CD4-positive, CD25-positive, alpha-beta regulatory T cell (primary cell): ENCODE measurements around the gene AVPI1. TPM values are rescaled to one million over a fixed set of nuclear protein-coding genes. Genes with fewer than 3 reads are reported as not detected.
"Not testable (repeated sequence)": the region's sequence is repeated elsewhere in the genome, so short reads cannot be mapped to it uniquely, and the experiment has no call there.

ENCODE experiments used
- ATAC-seq, 2 donors: fragments of 150-1000 bp; cut with Tn5 transposase; one replicate each; pipeline ENCODE4 v1.10.0; 2021; ENCODE audit warnings: low read depth in 2 of 2, moderate number of reproducible peaks in 2 of 2, moderate library complexity in 1 of 2
- DNase-seq, 3 donors: peaks; one replicate each; pipeline versions ENCODE4 v3.0.0 to v3.0.0-alpha.2; 2012 to 2022; ENCODE audit warnings: mixed read lengths in 1 of 3
- H3K27ac ChIP-seq: one replicate; pipeline ENCODE4 v1.7.0; 2013; ENCODE audit warnings: mild to moderate bottlenecking, low read length; ENCODE audit not compliant: insufficient read depth, poor library complexity, severe bottlenecking
- H3K27me3 ChIP-seq: one replicate; pipeline ENCODE4 v1.7.0; 2013; ENCODE audit warnings: low read length; ENCODE audit not compliant: control insufficient read depth, insufficient read depth
- H3K36me3 ChIP-seq: one replicate; pipeline ENCODE4 v1.7.0; 2013; ENCODE audit warnings: mild to moderate bottlenecking, low read length, moderate library complexity; ENCODE audit not compliant: control insufficient read depth, insufficient read depth
- H3K4me1 ChIP-seq: 2 replicates; pipeline ENCODE4 v1.7.0; 2013; ENCODE audit warnings: mild to moderate bottlenecking, low read length; ENCODE audit not compliant: insufficient read depth, control insufficient read depth, poor library complexity, severe bottlenecking
- H3K4me3 ChIP-seq: one replicate; pipeline ENCODE4 v1.7.0; 2013; ENCODE audit warnings: low read depth, mild to moderate bottlenecking, low read length, moderate library complexity
- H3K9me3 ChIP-seq, 2 experiments: 1 replicate in 1 of 2; 2 replicates in 1 of 2; pipeline ENCODE4 v1.7.0; 2013; ENCODE audit warnings: low read length in 2 of 2, mild to moderate bottlenecking in 1 of 2, moderate library complexity in 1 of 2; ENCODE audit not compliant: control insufficient read depth in 2 of 2
- H3K27ac Mint-ChIP-seq, 3 donors: one replicate each; pipeline ENCODE4 v1.8.0; 2020 to 2022; ENCODE audit warnings: mild to moderate bottlenecking in 3 of 3, mixed read lengths in 3 of 3, moderate library complexity in 2 of 3
- H3K27me3 Mint-ChIP-seq: one replicate; pipeline ENCODE4 v1.8.0; 2022; ENCODE audit warnings: mild to moderate bottlenecking, mixed read lengths
- H3K36me3 Mint-ChIP-seq: one replicate; pipeline ENCODE4 v1.8.0; 2020; ENCODE audit warnings: mixed read lengths
- H3K4me1 Mint-ChIP-seq, 4 donors: one replicate each; pipeline ENCODE4 v1.8.0; 2020 to 2022; ENCODE audit warnings: mixed read lengths in 4 of 4, mild to moderate bottlenecking in 1 of 4
- H3K4me3 Mint-ChIP-seq, 4 donors: one replicate each; pipeline ENCODE4 v1.8.0; 2020 to 2022; ENCODE audit warnings: mild to moderate bottlenecking in 4 of 4, mixed read lengths in 4 of 4, moderate library complexity in 3 of 4
- H3K9me3 Mint-ChIP-seq, 7 donors: one replicate each; pipeline ENCODE4 v1.8.0; 2020 to 2022; ENCODE audit warnings: mixed read lengths in 7 of 7, mild to moderate bottlenecking in 3 of 7, moderate library complexity in 2 of 7
- polyA plus RNA-seq, 4 donors: library from polyadenylated mRNA; unstranded; fragments of 300-500 nt; fragmentation: Illumina TruSeq; gene quantifications; one replicate each; pipeline ENCODE4 v1.2.3, GENCODE V29; 2021
- total RNA-seq: library from RNA; stranded (reverse); gene quantifications from one replicate; pipeline ENCODE4 v1.2.3, GENCODE V29; 2022

The AVPI1 gene
- total and polyA plus RNA-seq, 5 donors from 2014 or later = 1.9 to 11.1 (median 3.0) TPM

DNA sequence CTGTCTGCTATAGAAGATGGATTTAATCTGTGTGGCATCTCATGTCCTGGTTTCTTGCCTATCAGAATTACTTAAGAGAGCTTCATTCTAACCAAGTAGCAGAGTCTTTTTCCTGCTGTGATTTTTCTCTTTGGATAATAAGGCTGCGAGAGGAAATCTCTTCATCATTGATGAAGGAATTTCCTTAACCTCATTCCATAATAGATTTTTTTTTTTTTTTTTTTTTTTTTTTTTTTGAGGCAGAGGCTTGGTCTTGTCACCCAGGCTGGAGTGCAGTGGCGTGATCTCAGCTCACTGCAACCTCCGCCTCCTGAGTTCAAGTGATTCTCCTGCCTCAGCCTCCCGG is 37.7 kb downstream of the AVPI1 start:
- not testable (repeated sequence) for H3K27me3 Mint-ChIP-seq, DNase-seq, H3K27me3 ChIP-seq, H3K9me3 Mint-ChIP-seq, ATAC-seq, H3K9me3 ChIP-seq
- H3K4me3 ChIP-seq = peak overlapping the region; percentile 69
- H3K4me1 Mint-ChIP-seq = peaks cover 11 to 32% (median 24%) of the 10 kb centered on the region in 4 donors
- peak overlapping the region; percentile 86 to 94 (median 89) for H3K27ac Mint-ChIP-seq
- peaks cover 13% of the 10 kb centered on the region for H3K4me1 ChIP-seq
- peak overlapping the region; percentile 73 for H3K27ac ChIP-seq
- H3K36me3 Mint-ChIP-seq = peaks cover 33% of the 10 kb centered on the region
- peak overlapping the region in 3 of 4 donors; percentile 31 to 51 (median 49) for H3K4me3 Mint-ChIP-seq
- H3K36me3 ChIP-seq = peaks cover 38% of the 10 kb centered on the region

DNA sequence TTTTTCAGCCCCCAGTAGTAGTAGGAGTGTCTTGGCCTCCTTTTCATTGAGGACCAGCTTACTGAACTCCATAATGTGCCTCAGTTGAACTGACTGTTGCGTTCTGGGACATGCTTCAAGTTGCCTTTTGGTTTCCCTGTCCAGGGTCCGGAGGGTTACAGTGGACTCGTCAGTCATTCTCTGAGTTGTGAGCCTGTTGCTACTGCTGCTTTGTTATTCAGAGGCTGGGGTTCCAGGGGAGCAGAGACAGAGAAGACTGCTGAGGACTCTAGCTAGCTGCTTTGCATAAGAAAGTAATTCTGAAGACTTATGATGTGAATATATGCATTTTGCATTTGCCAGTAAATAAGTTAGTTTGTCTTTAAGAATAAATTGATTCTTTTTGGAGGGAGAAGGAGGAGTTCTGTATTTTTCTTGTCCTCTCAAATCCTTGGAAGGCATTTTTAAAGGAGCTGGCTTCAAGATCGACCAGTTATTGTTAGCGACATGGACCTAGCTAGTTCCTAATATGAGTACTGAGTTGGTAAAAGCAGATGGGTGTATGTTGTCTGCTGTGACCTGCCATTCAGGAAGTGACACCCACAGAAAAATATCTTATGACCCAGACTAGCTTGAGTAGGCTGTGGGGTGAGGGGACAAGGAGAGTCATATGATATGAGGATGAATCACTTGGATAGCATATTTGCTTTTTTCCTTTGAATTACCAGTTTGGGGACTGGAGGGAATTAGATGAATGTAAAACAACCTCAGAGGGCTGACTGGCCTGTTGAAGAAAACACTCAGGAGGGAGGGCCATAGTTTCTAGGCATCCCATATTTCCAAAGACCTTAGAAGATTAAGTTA is 38.3 kb downstream of the AVPI1 start:
- H3K36me3 ChIP-seq = peaks cover 34% of the 10 kb centered on the region
- H3K4me3 ChIP-seq = peak overlapping the region; percentile 69
- no peaks in the 10 kb centered on the region for H3K27me3 ChIP-seq
- DNase-seq (peak; percentile 16 to 87 (median 50)), ATAC-seq (peak; percentile 97 to 99)
- H3K9me3 ChIP-seq = no peaks in the 10 kb centered on the region
- peaks cover 11 to 32% (median 24%) of the 10 kb centered on the region in 4 donors for H3K4me1 Mint-ChIP-seq
- peaks cover 29% of the 10 kb centered on the region for H3K36me3 Mint-ChIP-seq
- peak overlapping the region; percentile 31 to 51 (median 44) for H3K4me3 Mint-ChIP-seq
- peaks cover 13% of the 10 kb centered on the region for H3K4me1 ChIP-seq
- H3K9me3 Mint-ChIP-seq = no peaks in the 10 kb centered on the region
- peak overlapping the region; percentile 86 to 94 (median 89) for H3K27ac Mint-ChIP-seq
- H3K27ac ChIP-seq = peak overlapping the region; percentile 73
- H3K27me3 Mint-ChIP-seq = no peaks in the 10 kb centered on the region

DNA sequence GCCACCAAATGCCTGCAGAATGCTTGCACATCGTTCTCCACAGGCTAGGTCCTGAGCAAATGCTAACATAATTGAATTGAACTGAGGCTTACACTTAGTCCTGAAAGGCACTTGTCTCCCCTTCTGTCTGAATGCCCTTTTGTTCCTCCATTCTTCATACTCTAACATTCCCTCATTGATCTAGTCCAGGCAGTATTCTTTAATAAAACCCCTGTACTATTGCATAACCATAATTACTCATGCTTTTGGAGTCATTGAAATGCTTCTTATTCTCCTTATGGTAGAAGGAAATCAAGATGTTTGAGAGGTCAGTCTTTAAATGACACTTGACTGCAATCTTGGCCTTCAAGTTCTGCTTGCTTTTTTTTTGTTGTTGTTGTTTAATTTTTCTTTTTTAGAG is 39.5 kb downstream of the AVPI1 start:
- peak overlapping the region in 2 of 3 donors; percentile 93 to 94 for H3K27ac Mint-ChIP-seq
- ATAC-seq (no peak), DNase-seq (no peak)
- H3K9me3 ChIP-seq = no peaks in the 10 kb centered on the region
- H3K4me3 ChIP-seq = no peak overlapping the region
- peaks cover 5 to 43% (median 32%) of the 10 kb centered on the region in 4 donors for H3K4me1 Mint-ChIP-seq
- H3K9me3 Mint-ChIP-seq = no peaks in the 10 kb centered on the region
- no peaks in the 10 kb centered on the region for H3K27me3 Mint-ChIP-seq
- peaks cover 13% of the 10 kb centered on the region for H3K4me1 ChIP-seq
- H3K27me3 ChIP-seq = no peaks in the 10 kb centered on the region
- peaks cover 23% of the 10 kb centered on the region for H3K36me3 ChIP-seq
- no peak overlapping the region for H3K27ac ChIP-seq
- peaks cover 19% of the 10 kb centered on the region for H3K36me3 Mint-ChIP-seq
- H3K4me3 Mint-ChIP-seq = peak overlapping the region in 1 of 4 donors; percentile 28

DNA sequence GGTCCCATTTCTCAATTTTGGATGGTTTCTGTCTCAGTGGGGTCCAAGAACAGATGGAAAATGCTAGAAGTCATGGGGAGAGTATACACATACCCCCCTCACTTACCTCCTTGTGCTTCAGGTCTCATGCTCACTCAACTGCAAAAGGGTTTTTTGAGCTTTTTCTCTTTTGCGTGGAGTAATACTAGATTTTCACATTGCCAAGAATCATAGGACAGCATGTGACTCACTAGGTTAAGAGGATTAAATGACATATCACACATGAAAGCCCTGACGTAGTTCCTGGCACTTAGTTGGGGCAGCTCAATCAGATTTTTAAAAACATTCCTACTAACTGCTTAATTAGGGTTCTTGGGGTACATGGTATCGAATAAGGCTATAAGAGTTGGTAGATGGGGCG is 42.1 kb downstream of the AVPI1 start:
- Histone ChIP-seq H3K9me3 (no peaks in the 10 kb centered on the region), H3K27ac (no peak overlapping the region), H3K27me3 (no peaks in the 10 kb centered on the region), H3K4me1 (peaks cover 26% of the 10 kb centered on the region), H3K36me3 (peaks cover 8% of the 10 kb centered on the region), H3K4me3 (no peak overlapping the region)
- H3K9me3 Mint-ChIP-seq = no peaks in the 10 kb centered on the region
- peak overlapping the region in 1 of 4 donors; percentile 19 for H3K4me3 Mint-ChIP-seq
- no peak overlapping the region for H3K27ac Mint-ChIP-seq
- peaks cover 10 to 61% (median 45%) of the 10 kb centered on the region in 4 donors for H3K4me1 Mint-ChIP-seq
- ATAC-seq = no peak
- peaks cover 18% of the 10 kb centered on the region for H3K36me3 Mint-ChIP-seq
- H3K27me3 Mint-ChIP-seq = no peaks in the 10 kb centered on the region
- DNase-seq = no peak

DNA sequence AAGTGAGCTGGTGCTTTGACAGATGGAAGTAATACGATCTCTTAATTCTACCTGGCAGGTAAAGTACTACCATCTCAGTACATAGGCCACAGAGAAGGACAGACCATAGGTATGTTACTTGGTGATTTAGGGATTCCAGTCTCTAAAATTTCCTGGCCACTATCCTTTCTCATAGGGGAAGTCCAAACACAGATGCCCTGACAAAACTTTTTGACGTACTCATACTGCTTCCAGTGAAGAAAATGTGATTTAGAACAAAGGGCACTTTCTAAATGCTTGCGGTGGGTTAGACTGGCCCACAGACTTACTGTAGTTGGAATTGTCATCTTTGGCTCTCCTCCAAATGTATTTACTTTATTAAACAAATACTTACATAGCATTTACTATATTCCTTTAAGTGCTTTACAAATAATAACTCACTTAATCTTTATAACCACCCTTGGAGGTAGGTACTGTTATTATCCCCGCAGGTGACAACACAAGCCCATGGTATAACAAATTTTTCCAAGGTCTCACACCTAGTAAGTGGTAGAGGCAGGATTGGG is 43.5 kb downstream of the AVPI1 start:
- Mint-ChIP-seq H3K27ac (peak overlapping the region; percentile 28 to 84 (median 51)), H3K4me1 (peaks cover 4 to 51% (median 36%) of the 10 kb centered on the region in 4 donors), H3K36me3 (peaks cover 13% of the 10 kb centered on the region), H3K27me3 (no peaks in the 10 kb centered on the region), H3K9me3 (no peaks in the 10 kb centered on the region), H3K4me3 (peak overlapping the region; percentile 52 to 98 (median 97))
- DNase-seq (no peak), ATAC-seq (no peak)
- Histone ChIP-seq H3K4me1 (peaks cover 16% of the 10 kb centered on the region), H3K27ac (no peak overlapping the region), H3K9me3 (no peaks in the 10 kb centered on the region), H3K36me3 (peaks cover 8% of the 10 kb centered on the region), H3K4me3 (no peak overlapping the region), H3K27me3 (no peaks in the 10 kb centered on the region)

DNA sequence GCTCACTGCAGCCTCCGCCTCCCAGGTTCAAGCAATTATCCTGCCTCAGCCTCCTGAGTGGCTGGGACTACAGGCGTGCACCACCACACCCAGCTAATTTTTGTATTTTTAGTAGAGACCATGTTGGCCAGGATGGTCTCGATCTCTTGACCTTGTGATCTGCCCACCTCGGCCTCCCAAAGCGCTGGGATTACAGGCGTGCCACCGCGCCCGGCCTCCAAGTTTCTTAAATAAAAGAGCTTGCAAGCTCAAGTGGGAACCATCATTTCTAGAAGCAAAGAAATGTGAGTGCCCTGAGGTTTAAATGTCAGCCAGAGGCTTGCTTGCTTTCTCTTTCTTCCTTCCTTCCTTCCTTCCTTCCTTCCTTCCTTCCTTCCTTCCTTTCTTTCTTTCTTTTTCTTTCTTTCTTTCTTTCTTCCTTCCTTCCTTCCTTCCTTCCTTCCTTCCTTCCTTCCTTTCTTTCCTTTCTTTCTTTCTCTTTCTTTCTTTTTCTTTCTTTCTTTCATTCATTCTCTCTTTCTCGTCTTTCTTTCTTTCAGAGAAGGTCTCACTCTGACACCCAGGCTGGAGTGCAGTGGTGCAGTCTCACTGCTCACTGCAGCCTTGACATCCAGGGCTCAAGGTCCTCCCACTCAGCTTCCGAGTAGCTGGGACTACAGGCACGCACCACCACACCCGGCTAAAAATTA is 44.4 kb downstream of the AVPI1 start:
- peak overlapping the region; percentile 97 to 98 (median 98) for H3K4me3 Mint-ChIP-seq

DNA sequence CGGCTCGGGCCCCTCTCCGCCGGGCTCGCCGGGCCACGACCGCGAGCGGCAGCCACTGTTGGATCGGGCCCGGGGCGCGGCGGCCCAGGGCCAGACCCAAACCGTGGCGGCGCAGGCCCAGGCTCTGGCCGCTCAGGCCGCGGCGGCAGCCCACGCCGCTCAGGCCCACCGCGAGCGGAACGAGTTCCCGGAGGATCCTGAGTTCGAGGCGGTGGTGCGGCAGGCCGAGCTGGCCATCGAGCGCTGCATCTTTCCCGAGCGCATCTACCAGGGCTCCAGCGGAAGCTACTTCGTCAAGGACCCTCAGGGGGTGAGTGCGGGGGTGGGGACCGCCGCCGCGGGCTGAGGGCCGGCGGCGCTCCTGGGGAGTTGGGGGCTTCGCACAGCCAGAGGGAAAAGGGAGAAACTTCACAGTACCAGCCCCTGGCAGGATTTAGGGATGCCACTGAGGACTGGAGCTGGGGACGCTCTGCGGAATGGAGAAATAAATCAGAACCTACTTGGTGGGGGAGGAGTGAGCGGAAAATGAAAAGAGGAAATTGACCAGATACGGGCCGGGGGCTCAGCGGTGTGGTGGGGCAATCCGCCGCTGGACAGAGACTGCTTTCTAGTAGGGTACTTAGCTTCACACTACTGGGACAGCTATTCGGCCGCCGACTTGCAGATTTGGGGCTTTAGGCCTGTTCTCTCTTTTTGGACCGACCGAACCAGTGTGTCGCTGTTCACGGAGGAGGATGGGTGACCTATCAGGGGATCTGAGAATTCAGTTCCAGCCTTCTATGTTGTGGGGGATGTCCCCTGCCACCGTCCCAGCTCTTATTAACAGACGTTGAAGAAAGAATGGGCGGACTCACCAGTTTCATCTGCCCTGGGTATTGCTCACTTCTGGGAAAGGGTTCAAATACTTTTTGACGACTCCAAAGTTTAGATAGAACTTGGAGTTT is 45.9 kb downstream of the AVPI1 start:
- peaks cover 4% of the 10 kb centered on the region for H3K27me3 Mint-ChIP-seq
- Histone ChIP-seq H3K4me1 (peaks cover 13% of the 10 kb centered on the region), H3K36me3 (peaks cover 8% of the 10 kb centered on the region), H3K9me3 (no peaks in the 10 kb centered on the region), H3K4me3 (peak overlapping the region; percentile 87), H3K27ac (peak overlapping the region; percentile 55), H3K27me3 (no peaks in the 10 kb centered on the region)
- DNase-seq (peak; percentile 7 to 45 (median 21)), ATAC-seq (peak in 1 of 2 donors; percentile 8)
- H3K9me3 Mint-ChIP-seq = no peaks in the 10 kb centered on the region
- peaks cover 13% of the 10 kb centered on the region for H3K36me3 Mint-ChIP-seq
- H3K27ac Mint-ChIP-seq = peak overlapping the region; percentile 91 to 96 (median 95)
- peaks cover 4 to 40% (median 28%) of the 10 kb centered on the region in 4 donors for H3K4me1 Mint-ChIP-seq
- peak overlapping the region; percentile 97 to 98 (median 98) for H3K4me3 Mint-ChIP-seq

More for the DNA sequence above, 44.4 kb downstream of the AVPI1 start:
- Mint-ChIP-seq H3K4me1 (peaks cover 4 to 46% (median 32%) of the 10 kb centered on the region in 4 donors), H3K36me3 (peaks cover 13% of the 10 kb centered on the region), H3K27ac (peak overlapping the region; percentile 28 to 96 (median 78))
- not testable (repeated sequence) for ATAC-seq, H3K9me3 ChIP-seq, H3K4me3 ChIP-seq, DNase-seq, H3K27me3 ChIP-seq, H3K36me3 ChIP-seq, H3K9me3 Mint-ChIP-seq, H3K27ac ChIP-seq, H3K27me3 Mint-ChIP-seq
- H3K4me1 ChIP-seq = peaks cover 13% of the 10 kb centered on the region
